Caco-2 (cell line): ENCODE results near the gene UGT1A6. TPM values are rescaled to one million over a fixed set of nuclear protein-coding genes. Genes with fewer than 3 reads are reported as not detected.

ENCODE experiments used
- BruUV-seq: library from RNA; stranded (reverse); fragments of 400-500 nt; replicated peaks from 2 replicates; lab custom pipeline; 2021; lab: Mats Ljungman, UMichigan
- CTCF ChIA-PET: fragments of 300-600 bp; sonication (Branson Sonifier 250); formaldehyde crosslinking; loops from one replicate; lab custom pipeline; 2022; ENCODE audit warnings: antibody characterized with exemption; lab: Charles Lee
- POLR2A ChIA-PET: fragments of 300-600 bp; sonication (Branson Sonifier 250); formaldehyde crosslinking; loops from one replicate; lab custom pipeline; 2022; ENCODE audit warnings: antibody characterized with exemption; lab: Charles Lee
- DNase-seq, 2 experiments: peaks; one replicate each; pipeline versions ENCODE4 v3.0.0 to v3.0.0-alpha.2; 2020 to 2022
- H3K27me3 ChIP-seq: replicated peaks from 2 replicates; pipeline ENCODE4 v1.6.0; 2011; ENCODE audit warnings: low read length; ENCODE audit not compliant: control insufficient read depth, insufficient read depth
- H3K36me3 ChIP-seq: 2 replicates; pipeline ENCODE4 v1.5.1; 2011; ENCODE audit warnings: low read length; ENCODE audit not compliant: control insufficient read depth, insufficient read depth
- H3K4me1 ChIP-seq: fragments of 250-450 bp; sonication (Bioruptor Pico); 2 replicates; pipeline ENCODE4 v1.5.1; 2020; ENCODE audit warnings: mild to moderate bottlenecking
- H3K4me3 ChIP-seq: 2 replicates; pipeline ENCODE4 v1.5.1; 2011; ENCODE audit warnings: low read depth, mild to moderate bottlenecking, control low read depth, low read length
- H3K9me3 ChIP-seq: fragments of 250-450 bp; sonication (Bioruptor Pico); 2 replicates; pipeline ENCODE4 v1.5.1; 2020; ENCODE audit warnings: mild to moderate bottlenecking, moderate library complexity
- H3K27ac Mint-ChIP-seq: one replicate; pipeline ENCODE4 v1.8.0; 2022; ENCODE audit warnings: mixed read lengths; ENCODE audit not compliant: unreplicated experiment
- H3K27me3 Mint-ChIP-seq: one replicate; pipeline ENCODE4 v1.8.0; 2022; ENCODE audit warnings: mixed read lengths; ENCODE audit not compliant: insufficient read depth, unreplicated experiment
- H3K36me3 Mint-ChIP-seq: one replicate; pipeline ENCODE4 v1.8.0; 2022; ENCODE audit warnings: mild to moderate bottlenecking, mixed read lengths; ENCODE audit not compliant: insufficient read depth, unreplicated experiment
- H3K4me1 Mint-ChIP-seq: one replicate; pipeline ENCODE4 v1.8.0; 2022; ENCODE audit warnings: low read depth, mixed read lengths; ENCODE audit not compliant: unreplicated experiment
- H3K4me3 Mint-ChIP-seq: one replicate; pipeline ENCODE4 v1.8.0; 2022; ENCODE audit warnings: mild to moderate bottlenecking, moderate library complexity, mixed read lengths; ENCODE audit not compliant: unreplicated experiment
- H3K9me3 Mint-ChIP-seq: one replicate; pipeline ENCODE4 v1.8.0; 2022; ENCODE audit warnings: mixed read lengths; ENCODE audit not compliant: unreplicated experiment
- CTCF ChIP-seq, 2 experiments: fragments of 200-600 bp in 1 of 2; IDR thresholded peaks; 1 replicate in 1 of 2; 2 replicates in 1 of 2; pipeline versions ENCODE4 v1.5.1 to v1.8.0; 2011 to 2022; ENCODE audit warnings: antibody characterized with exemption in 1 of 2, control low read depth in 1 of 2, inconsistent platforms in 1 of 2, low read depth in 1 of 2, low read length in 1 of 2, mild to moderate bottlenecking in 1 of 2, moderate library complexity in 1 of 2; ENCODE audit not compliant: insufficient read depth in 1 of 2, severe bottlenecking in 1 of 2, unreplicated experiment in 1 of 2
- intact Hi-C: fragments of 100-400 bp; cut with micrococcal nuclease; formaldehyde crosslinking; loops from one replicate; pipeline ENCODE4 v1.10.0; 2022; ENCODE audit not compliant: unreplicated experiment
- total RNA-seq: library from RNA; stranded (reverse); gene quantifications from 2 replicates; pipeline ENCODE4 v1.2.3, GENCODE V29; 2022

UGT1A6 gene
- total RNA-seq, 1 experiment from 2014 or later, result 33.9 TPM

GRCh38 chr2:233816334-233816733, 123.6 kb downstream of the UGT1A6 start:
- POLR2A ChIA-PET, result no interaction called here
- H3K4me1 ChIP-seq, result no peaks in the 10 kb centered on the region
- intact Hi-C loops, result no loop called here
- CTCF ChIA-PET, result no interaction called here
- DNase-seq, result no peak
- H3K4me3 ChIP-seq, result no peak overlapping the region
- no TSS peak for BruUV-seq
- no peaks in the 10 kb centered on the region for H3K9me3 ChIP-seq
- no peak for TF ChIP-seq CTCF (IDR thresholded peaks at IDR 0.05; ENCODE audit: insufficient read depth in 1 of 2, low read depth in 1 of 2, low read length in 1 of 2, severe bottlenecking in 1 of 2, unreplicated experiment in 1 of 2)
- no peak overlapping the region for H3K4me3 Mint-ChIP-seq
- no peaks in the 10 kb centered on the region for H3K27me3 ChIP-seq
- H3K36me3 Mint-ChIP-seq, result no peaks in the 10 kb centered on the region
- no peaks in the 10 kb centered on the region for H3K4me1 Mint-ChIP-seq
- no peaks in the 10 kb centered on the region for H3K27me3 Mint-ChIP-seq
- no peak overlapping the region for H3K27ac Mint-ChIP-seq
- no peaks in the 10 kb centered on the region for H3K36me3 ChIP-seq
- H3K9me3 Mint-ChIP-seq, result no peaks in the 10 kb centered on the region

GRCh38 chr2:233816771-233817170, 124.1 kb downstream of the UGT1A6 start:
- no peaks in the 10 kb centered on the region for H3K9me3 Mint-ChIP-seq
- no peaks in the 10 kb centered on the region for H3K27me3 Mint-ChIP-seq
- Histone ChIP-seq H3K4me1 (no peaks in the 10 kb centered on the region), H3K4me3 (no peak overlapping the region), H3K27me3 (no peaks in the 10 kb centered on the region), H3K9me3 (no peaks in the 10 kb centered on the region), H3K36me3 (no peaks in the 10 kb centered on the region)
- CTCF ChIA-PET, result no interaction called here
- no peak for TF ChIP-seq CTCF (IDR thresholded peaks at IDR 0.05; ENCODE audit: insufficient read depth in 1 of 2, low read depth in 1 of 2, low read length in 1 of 2, severe bottlenecking in 1 of 2, unreplicated experiment in 1 of 2)
- H3K36me3 Mint-ChIP-seq, result no peaks in the 10 kb centered on the region
- intact Hi-C loops, result no loop called here
- no peak overlapping the region for H3K27ac Mint-ChIP-seq
- POLR2A ChIA-PET, result no interaction called here
- no peaks in the 10 kb centered on the region for H3K4me1 Mint-ChIP-seq
- DNase-seq, result no peak
- H3K4me3 Mint-ChIP-seq, result no peak overlapping the region
- BruUV-seq, result no TSS peak

GRCh38 chr2:233817361-233817911, 124.7 kb downstream of the UGT1A6 start:
- H3K36me3 Mint-ChIP-seq, result no peaks in the 10 kb centered on the region
- BruUV-seq, result no TSS peak
- ChIA-PET POLR2A (no interaction called here), CTCF (no interaction called here)
- no peak overlapping the region for H3K4me3 ChIP-seq
- H3K36me3 ChIP-seq, result no peaks in the 10 kb centered on the region
- no peak for DNase-seq
- H3K9me3 Mint-ChIP-seq, result no peaks in the 10 kb centered on the region
- no peaks in the 10 kb centered on the region for H3K4me1 ChIP-seq
- no peak overlapping the region for H3K27ac Mint-ChIP-seq
- no peak overlapping the region for H3K4me3 Mint-ChIP-seq
- H3K9me3 ChIP-seq, result no peaks in the 10 kb centered on the region
- no peak for TF ChIP-seq CTCF (IDR thresholded peaks at IDR 0.05; ENCODE audit: insufficient read depth in 1 of 2, low read depth in 1 of 2, low read length in 1 of 2, severe bottlenecking in 1 of 2, unreplicated experiment in 1 of 2)
- H3K27me3 Mint-ChIP-seq, result no peaks in the 10 kb centered on the region
- H3K4me1 Mint-ChIP-seq, result no peaks in the 10 kb centered on the region
- no peaks in the 10 kb centered on the region for H3K27me3 ChIP-seq
- intact Hi-C loops, result no loop called here
